HG03571 (cell line): ENCODE data around the gene DCST1.

Source experiments
- ATAC-seq: cut with Tn5 transposase; IDR thresholded peaks from one replicate; pipeline ENCODE4 v1.9.1; 2021; ENCODE audit not compliant: unreplicated experiment

The DCST1 gene

GRCh38 chr1:155000726-155001424 is 32.7 kb upstream of the DCST1 start:
- peak; percentile 35 for ATAC-seq

GRCh38 chr1:155001425-155001674 is 32.3 kb upstream of the DCST1 start:
- ATAC-seq = no peak

- ATAC-seq = peak; percentile 53
Measured at GRCh38 chr1:155001675-155002463, 31.8 kb upstream of the DCST1 start.

DNA sequence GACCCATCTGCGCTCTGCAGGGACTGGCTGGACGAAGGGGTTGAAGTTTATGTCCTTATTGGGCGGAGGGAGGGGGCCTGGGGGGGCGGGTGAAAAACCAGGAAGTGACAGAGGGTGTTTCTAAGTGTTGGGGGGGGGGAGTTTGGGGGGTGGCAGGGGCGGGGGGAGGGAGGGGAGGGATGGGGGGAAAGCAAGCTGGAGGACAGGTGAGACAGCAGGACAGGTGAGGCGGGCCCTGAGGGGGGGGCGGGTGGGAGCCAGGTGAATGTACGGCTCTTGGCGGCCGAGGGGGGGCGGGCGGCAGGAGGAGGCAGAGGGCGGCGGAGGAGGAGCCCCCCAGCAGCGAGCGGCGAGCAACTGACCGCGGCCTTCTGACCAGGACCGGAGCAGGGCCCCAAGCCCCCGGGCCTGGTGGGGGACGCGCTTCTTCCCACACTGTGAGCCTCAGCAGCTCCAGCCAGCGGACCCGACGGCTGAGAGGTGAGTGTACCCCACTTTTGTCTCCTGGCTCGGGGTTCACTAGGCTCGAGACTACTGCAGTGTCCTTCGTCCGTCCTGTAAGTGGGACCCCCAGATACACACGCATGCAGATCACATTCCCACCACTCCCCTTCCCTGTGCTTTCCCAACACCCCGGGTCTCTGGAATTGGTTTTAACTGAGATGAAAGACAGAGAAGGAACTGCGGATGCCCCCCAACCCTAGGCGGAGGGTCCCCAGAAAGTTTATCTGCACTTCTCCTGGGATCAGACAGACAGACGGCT is 31.0 kb upstream of the DCST1 start, which contains the start of gene ZBTB7B:
ZBTB7B (plus strand) TSS at position 339 of the 763 bp plus-strand sequence. CDS start 11,859 bp downstream, outside the sequence.
- no peak for ATAC-seq

DNA sequence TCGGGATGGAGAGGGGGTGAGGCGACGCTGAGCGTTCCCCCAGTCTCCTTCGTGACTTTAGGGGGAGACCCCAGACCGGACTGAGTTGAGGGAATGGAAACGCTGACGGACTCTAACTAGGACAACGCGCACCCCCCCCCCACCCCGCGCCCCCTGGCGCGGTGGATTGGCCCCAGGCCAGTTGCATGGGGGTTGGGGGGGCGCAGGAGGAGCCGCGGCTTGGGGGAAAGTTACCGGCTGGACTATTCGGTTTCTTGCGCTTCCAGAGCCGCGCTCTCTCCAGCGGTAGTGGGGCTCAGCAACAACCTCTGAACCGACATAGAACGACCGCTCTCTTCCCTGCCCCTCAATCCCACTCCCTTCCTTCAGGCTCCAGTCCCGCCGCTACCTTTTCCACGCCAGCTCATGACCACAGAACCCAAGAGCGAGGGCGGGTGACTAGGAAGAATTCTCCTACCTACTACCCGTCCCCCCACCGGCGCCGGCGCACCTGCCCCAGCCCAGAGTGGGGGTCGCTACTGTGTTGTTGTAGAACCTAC is 30.3 kb upstream of the DCST1 start:
- no peak for ATAC-seq

GRCh38 chr1:155003766-155004351 is 29.8 kb upstream of the DCST1 start:
- no peak for ATAC-seq

DNA sequence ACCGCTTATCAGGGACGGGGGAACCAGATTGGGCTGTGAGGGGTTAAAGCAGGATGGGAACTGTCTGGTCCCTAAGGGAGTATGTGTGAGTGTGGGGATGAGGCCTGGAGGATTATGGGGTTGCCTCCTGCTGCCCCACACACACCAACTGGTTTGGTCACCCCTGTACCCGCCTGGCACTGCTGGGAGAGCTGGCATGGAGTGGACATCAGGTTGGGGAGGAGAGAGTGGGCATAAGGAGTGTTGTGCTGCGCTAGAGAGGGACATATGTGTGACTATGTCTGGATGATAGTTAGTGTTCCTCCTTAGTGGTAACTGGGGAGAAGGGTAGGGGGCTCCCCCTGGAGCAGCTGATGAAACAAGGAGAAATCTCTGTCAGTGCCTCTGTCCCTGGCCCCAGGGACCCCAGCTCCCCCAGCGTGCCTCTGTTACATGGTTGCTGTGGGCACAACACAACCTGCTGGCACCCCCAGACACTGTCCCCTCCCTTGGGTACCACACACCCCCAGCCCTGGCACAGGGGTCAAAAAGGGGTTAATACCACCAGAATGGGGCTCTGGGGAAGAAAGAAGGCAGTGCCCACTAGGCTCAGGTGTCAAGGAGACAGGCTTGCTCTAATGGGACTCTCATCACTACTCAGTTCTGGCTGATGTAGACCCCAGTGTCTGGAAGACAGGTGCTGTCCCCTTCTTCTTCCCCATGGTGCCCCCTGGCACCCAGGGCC is 29.1 kb upstream of the DCST1 start:
- ATAC-seq = no peak

DNA sequence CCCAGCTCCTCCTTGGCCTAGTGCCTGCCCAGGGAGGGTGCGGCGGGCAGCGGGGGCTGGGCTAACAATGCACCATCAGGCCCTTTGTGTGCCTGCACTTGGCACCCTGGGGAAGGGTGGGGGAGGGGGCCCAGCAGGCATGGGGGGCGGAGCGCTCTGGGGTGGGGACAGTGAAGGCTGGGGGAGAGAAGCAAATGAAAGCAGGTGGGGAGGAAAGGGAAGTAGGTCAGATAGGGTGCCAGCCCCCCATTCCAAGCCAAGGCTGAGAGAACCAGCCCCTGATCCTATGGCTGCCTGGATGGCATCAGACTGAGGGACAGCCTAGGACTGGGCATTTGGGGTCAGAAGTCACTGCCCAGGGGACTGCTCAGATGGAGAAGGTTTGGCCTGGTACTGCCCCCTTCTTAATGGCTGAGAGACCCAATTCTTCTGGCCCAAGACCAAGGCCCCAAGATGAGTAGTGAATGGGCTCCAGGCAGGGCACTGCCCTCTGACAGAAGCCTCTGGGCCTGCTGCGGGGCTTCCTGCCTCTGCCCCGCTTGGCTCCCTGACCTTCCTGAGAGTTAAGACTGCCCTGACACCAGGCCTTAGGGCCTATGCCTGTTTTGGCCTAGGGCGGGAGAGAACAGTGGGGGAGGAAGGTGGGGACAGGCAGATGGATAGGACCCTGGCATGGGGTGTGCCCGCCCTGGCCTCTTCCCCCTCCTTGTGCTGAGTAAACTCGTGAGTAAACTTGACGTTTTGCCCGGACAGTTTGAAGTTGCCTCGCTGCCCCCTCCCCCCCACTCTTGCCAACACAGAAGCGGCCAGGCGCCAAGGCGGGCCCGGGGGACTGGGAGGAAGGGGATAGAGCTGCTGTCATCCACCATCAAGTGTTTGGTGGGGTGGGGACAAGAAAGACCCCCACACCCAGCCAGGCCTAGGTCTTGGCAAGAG is 28.3 kb upstream of the DCST1 start:
- no peak for ATAC-seq

DNA sequence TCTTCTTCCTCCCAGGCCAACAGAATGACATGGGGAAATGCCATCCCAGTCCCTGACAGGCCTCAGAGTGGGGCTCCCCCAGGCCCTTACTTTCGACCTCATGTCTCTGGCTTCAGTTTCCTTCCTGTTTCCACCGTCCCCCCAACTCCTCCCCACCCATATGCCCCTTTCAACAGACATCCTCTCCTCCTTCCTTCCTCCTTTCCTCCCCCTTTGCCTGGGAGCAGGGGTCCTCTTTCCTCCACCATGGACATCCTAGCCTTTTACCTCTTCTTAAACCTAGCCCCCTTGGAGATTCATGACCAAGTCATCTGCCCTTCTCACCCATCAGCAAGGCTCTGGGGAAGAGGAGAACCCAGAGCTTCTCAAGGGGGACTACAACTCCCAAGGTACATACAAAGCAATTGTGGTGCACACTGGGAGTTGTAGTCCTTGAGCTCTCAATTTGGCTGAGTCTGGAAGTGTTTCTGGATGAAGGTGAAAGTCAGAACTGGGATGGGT is 27.0 kb upstream of the DCST1 start:
- no peak for ATAC-seq

DNA sequence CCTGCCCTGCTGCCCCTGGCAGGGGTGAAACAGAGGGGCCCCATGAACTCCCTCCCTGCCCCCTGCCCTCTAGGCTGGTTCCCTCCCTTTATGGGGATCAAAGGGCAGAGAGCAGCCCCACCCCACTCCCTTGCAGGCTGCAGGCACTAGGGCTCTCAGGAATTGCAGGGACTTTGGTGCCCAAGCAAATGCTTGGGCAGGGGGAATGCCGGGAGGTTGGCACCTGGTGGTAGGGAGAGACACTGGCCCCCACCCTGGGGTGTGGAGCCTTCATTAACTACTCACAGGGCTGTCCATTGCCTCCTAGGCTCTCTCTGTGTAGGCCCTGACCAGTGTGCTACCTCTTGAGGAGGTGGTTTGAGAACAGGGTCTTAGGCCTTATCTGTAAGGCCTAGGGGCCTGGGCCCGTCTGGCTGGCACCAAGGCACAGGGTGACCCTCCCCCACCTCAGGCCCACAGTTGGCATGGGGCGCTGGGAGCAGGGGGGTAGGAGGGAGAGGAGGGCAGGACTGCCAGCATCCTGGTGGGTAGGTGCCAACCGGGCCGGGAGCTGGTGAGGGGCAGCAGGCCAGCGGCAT is 26.3 kb upstream of the DCST1 start:
- no peak for ATAC-seq

- no peak for ATAC-seq
Measured at GRCh38 chr1:155008015-155008941, 25.3 kb upstream of the DCST1 start.

DNA sequence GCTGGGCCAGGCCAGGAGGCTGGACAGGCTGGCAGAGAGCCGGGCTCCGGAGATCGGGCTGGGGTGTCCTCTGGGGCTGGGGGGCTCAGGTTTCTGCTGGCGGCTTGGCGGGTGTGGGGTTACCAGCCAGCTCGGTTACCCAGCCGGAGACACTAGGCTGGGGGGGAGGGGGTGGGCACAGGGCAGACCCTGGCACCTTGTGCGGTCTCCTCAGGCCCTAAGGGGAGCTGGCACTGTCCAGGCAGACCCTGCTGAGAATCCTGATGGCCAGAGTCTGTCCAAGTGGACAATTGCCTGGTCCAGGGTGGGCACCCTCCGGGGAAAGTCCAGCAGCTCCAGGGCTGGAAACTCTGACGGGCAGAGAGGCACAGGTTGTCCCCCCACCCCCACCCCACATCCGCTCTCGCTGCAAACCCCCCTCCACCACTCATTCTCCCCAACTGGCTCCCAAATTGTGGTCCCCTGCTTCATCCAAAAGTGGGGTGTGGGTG is 24.4 kb upstream of the DCST1 start:
- ATAC-seq = no peak

DNA sequence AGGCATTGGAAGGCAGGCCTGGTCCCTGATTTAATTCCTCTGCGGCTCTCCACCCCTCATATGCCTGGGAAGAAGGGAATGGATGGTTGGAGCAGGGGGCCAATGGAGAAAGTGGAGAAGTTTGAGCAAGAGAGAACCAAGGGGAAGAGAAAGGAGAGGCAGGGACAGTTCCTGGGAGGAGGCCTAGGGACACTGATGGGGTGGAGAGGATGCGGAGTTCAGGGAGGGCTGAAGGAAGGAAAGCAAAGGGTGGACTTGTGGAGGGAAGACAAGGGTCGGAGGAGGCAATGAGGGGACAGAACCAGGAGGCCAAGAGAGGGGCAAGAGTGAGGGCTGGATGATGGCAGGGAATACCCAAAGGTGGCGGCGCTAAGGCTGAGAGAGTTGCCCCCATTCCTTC is 23.9 kb upstream of the DCST1 start:
- ATAC-seq = no peak

GRCh38 chr1:155010211-155010918 is 23.3 kb upstream of the DCST1 start:
- no peak for ATAC-seq

- no peak for ATAC-seq
Measured at GRCh38 chr1:155011004-155011416, 22.6 kb upstream of the DCST1 start.

- ATAC-seq = no peak
Measured at GRCh38 chr1:155011437-155012025, 22.1 kb upstream of the DCST1 start.
